Panc1 (cell line): ENCODE data around the gene ABCC8. TPM values are rescaled to one million over a fixed set of nuclear protein-coding genes. Genes with fewer than 3 reads are reported as not detected.

ENCODE experiments used
- ATAC-seq: fragments of 200-7000 bp; cut with Tn5 transposase; 2 replicates; pipeline ENCODE4 v1.9.1; 2020; ENCODE audit warnings: mild to moderate bottlenecking, moderate library complexity
- BruUV-seq: library from RNA; stranded (reverse); fragments of 400-500 nt; replicated peaks from 2 replicates; lab custom pipeline; 2021; lab: Mats Ljungman, UMichigan
- CTCF ChIA-PET: fragments of 300-600 bp; sonication (Branson Sonifier 250); formaldehyde crosslinking; loops from one replicate; lab custom pipeline; 2022; ENCODE audit warnings: antibody characterized with exemption; lab: Charles Lee
- POLR2A ChIA-PET: fragments of 300-600 bp; sonication (Branson Sonifier 250); formaldehyde crosslinking; loops from one replicate; lab custom pipeline; 2022; ENCODE audit warnings: antibody characterized with exemption; lab: Charles Lee
- DNase-seq: peaks from one replicate; pipeline ENCODE4 v3.0.0-alpha.2; 2010; ENCODE audit warnings: low read depth, low spot score
- H3K27ac ChIP-seq: 2 replicates; pipeline ENCODE4 v1.5.1; 2011; ENCODE audit warnings: mild to moderate bottlenecking, low read length, inconsistent platforms
- H3K27me3 ChIP-seq: fragments of 200-500 bp; sonication (Bioruptor generic); 2 replicates; pipeline ENCODE4 v1.6.0; 2014; ENCODE audit warnings: low read length, inconsistent platforms; ENCODE audit not compliant: control insufficient read depth, insufficient read depth
- H3K36me3 ChIP-seq: fragments of 200-500 bp; sonication (Bioruptor generic); 2 replicates; pipeline ENCODE4 v1.5.1; 2014; ENCODE audit warnings: inconsistent platforms, mild to moderate bottlenecking, low read length, moderate library complexity; ENCODE audit not compliant: control insufficient read depth, insufficient read depth
- H3K4me1 ChIP-seq: 2 replicates; pipeline ENCODE4 v1.5.1; 2011; ENCODE audit warnings: inconsistent platforms, mild to moderate bottlenecking, low read length, moderate library complexity; ENCODE audit not compliant: control insufficient read depth, insufficient read depth
- H3K4me3 ChIP-seq, 2 experiments: 2 replicates each; pipeline ENCODE4 v1.5.1; 2011 to 2012; ENCODE audit warnings: low read depth in 2 of 2, low read length in 2 of 2, mild to moderate bottlenecking in 2 of 2, inconsistent platforms in 1 of 2, moderate library complexity in 1 of 2
- H3K9me3 ChIP-seq: fragments of 200-500 bp; sonication (Bioruptor generic); 2 replicates; pipeline ENCODE4 v1.5.1; 2014; ENCODE audit warnings: low read depth, mild to moderate bottlenecking, inconsistent platforms, low read length, moderate library complexity; ENCODE audit not compliant: control insufficient read depth, insufficient read depth
- POLR2AphosphoS5 ChIP-seq: IDR thresholded peaks from 2 replicates; pipeline ENCODE4 v1.6.1; 2012; ENCODE audit warnings: mild to moderate bottlenecking, low read depth, low read length, moderate library complexity
- SIN3A ChIP-seq: IDR thresholded peaks from 2 replicates; pipeline ENCODE4 v1.6.1; 2012; ENCODE audit warnings: low read depth, mild to moderate bottlenecking, low read length, moderate library complexity, borderline replicate concordance; ENCODE audit not compliant: insufficient read depth
- TCF7L2 ChIP-seq: IDR thresholded peaks from 2 replicates; pipeline ENCODE4 v1.6.1; 2011; ENCODE audit warnings: mild to moderate bottlenecking, low read depth, low read length, inconsistent platforms
- in situ Hi-C: cut with HindIII; loops from 2 replicates; pipeline ENCODE4 v1.10.0; 2016; ENCODE audit warnings: low sequenced_read_pairs, low pct_unique_long_range_greater_than_20kb
- intact Hi-C: fragments of 100-400 bp; cut with micrococcal nuclease; formaldehyde crosslinking; loops from one replicate; pipeline ENCODE4 v1.10.0; 2022; ENCODE audit not compliant: unreplicated experiment
- total RNA-seq: library from RNA; stranded (reverse); gene quantifications from one replicate; pipeline ENCODE4 v1.2.1, GENCODE V29; 2021; ENCODE audit not compliant: unreplicated experiment
- TF ChIP-seq, protein P1 (sequence below): fragments of 450-650 bp; IDR thresholded peaks from 2 replicates; pipeline ENCODE4 v1.5.1; 2017; ENCODE audit warnings: mild to moderate bottlenecking
- TF ChIP-seq, protein P2 (sequence below), 2 experiments: IDR thresholded peaks; 2 replicates each; pipeline ENCODE4 v1.6.1; 2011 to 2012; ENCODE audit warnings: low read depth in 2 of 2, control low read depth in 1 of 2, low read length in 1 of 2, mild to moderate bottlenecking in 1 of 2, moderate library complexity in 1 of 2; ENCODE audit not compliant: insufficient read depth in 1 of 2

ABCC8 gene
- total RNA-seq, 1 experiment from 2014 or later: 0.18 TPM

DNA sequence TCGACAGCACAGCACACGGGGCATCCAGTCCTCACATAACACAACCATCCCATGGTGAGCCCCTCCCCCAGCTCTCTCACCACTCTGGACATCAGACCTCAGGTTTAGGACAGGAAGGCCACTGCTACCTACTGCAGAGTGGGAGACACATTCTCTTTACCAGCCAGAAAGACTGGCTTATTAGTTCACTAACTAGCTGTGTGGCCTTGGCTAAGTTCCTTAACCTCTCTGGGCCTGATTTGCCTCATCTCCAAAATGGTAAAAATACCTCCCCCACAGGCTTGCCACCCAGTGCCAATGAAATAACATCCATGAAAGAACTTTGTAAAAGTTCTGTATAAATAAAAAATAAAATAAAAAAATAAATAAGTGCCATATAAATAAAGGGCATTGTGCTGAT is 35.5 kb upstream of the ABCC8 start:
- H3K9me3 ChIP-seq: no peaks in the 10 kb centered on the region
- POLR2A ChIA-PET: no interaction called here
- no peak for TF ChIP-seq SIN3A
- TF ChIP-seq, protein P1, sequence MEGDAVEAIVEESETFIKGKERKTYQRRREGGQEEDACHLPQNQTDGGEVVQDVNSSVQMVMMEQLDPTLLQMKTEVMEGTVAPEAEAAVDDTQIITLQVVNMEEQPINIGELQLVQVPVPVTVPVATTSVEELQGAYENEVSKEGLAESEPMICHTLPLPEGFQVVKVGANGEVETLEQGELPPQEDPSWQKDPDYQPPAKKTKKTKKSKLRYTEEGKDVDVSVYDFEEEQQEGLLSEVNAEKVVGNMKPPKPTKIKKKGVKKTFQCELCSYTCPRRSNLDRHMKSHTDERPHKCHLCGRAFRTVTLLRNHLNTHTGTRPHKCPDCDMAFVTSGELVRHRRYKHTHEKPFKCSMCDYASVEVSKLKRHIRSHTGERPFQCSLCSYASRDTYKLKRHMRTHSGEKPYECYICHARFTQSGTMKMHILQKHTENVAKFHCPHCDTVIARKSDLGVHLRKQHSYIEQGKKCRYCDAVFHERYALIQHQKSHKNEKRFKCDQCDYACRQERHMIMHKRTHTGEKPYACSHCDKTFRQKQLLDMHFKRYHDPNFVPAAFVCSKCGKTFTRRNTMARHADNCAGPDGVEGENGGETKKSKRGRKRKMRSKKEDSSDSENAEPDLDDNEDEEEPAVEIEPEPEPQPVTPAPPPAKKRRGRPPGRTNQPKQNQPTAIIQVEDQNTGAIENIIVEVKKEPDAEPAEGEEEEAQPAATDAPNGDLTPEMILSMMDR: no peak
- no peak for TF ChIP-seq POLR2AphosphoS5
- TF ChIP-seq TCF7L2: no peak
- TF ChIP-seq, protein P2, sequence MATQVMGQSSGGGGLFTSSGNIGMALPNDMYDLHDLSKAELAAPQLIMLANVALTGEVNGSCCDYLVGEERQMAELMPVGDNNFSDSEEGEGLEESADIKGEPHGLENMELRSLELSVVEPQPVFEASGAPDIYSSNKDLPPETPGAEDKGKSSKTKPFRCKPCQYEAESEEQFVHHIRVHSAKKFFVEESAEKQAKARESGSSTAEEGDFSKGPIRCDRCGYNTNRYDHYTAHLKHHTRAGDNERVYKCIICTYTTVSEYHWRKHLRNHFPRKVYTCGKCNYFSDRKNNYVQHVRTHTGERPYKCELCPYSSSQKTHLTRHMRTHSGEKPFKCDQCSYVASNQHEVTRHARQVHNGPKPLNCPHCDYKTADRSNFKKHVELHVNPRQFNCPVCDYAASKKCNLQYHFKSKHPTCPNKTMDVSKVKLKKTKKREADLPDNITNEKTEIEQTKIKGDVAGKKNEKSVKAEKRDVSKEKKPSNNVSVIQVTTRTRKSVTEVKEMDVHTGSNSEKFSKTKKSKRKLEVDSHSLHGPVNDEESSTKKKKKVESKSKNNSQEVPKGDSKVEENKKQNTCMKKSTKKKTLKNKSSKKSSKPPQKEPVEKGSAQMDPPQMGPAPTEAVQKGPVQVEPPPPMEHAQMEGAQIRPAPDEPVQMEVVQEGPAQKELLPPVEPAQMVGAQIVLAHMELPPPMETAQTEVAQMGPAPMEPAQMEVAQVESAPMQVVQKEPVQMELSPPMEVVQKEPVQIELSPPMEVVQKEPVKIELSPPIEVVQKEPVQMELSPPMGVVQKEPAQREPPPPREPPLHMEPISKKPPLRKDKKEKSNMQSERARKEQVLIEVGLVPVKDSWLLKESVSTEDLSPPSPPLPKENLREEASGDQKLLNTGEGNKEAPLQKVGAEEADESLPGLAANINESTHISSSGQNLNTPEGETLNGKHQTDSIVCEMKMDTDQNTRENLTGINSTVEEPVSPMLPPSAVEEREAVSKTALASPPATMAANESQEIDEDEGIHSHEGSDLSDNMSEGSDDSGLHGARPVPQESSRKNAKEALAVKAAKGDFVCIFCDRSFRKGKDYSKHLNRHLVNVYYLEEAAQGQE (IDR thresholded peaks at IDR 0.05; ENCODE audit: insufficient read depth in 1 of 2, low read depth in 2 of 2, low read length in 1 of 2): no peak
- no peaks in the 10 kb centered on the region for H3K36me3 ChIP-seq
- no TSS peak for BruUV-seq
- DNase-seq (no peak), ATAC-seq (no peak)
- CTCF ChIA-PET: no interaction called here
- no peak overlapping the region for H3K4me3 ChIP-seq
- intact Hi-C loops (no loop called here), in situ Hi-C loops (no loop called here)
- H3K4me1 ChIP-seq: no peaks in the 10 kb centered on the region
- H3K27ac ChIP-seq: no peak overlapping the region
- no peaks in the 10 kb centered on the region; the same call in 1 of the 2 replicates for H3K27me3 ChIP-seq

DNA sequence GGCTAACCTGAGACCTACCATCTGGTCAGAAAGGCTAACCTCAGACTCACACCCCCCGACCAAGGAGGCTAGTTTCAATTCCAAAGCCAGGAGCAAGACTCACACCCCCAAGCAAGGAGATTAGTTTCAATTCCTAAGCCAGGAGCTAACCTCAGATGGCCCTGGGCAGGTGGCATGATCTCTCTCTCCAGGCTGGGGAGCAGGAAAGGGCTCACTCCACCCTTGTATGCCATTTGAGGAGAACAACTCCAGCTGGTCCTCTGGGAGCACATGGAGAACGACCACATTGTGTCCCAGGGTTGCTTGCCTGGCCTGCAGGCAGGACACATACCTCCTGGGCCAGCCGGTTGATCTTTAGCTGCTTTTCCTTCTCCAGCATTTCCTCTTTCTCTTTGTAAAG is 34.9 kb upstream of the ABCC8 start:
- CTCF ChIA-PET: no interaction called here

More for the DNA sequence above, 34.9 kb upstream of the ABCC8 start:
- POLR2A ChIA-PET: no interaction called here
- ATAC-seq (no peak), DNase-seq (no peak)
- H3K27me3 ChIP-seq: no peaks in the 10 kb centered on the region; the same call in 1 of the 2 replicates
- TF ChIP-seq POLR2AphosphoS5 (no peak), SIN3A (no peak), TCF7L2 (no peak)
- TF ChIP-seq, protein P2 (IDR thresholded peaks at IDR 0.05; ENCODE audit: insufficient read depth in 1 of 2, low read depth in 2 of 2, low read length in 1 of 2): no peak
- TF ChIP-seq, protein P1: no peak
- BruUV-seq: no TSS peak
- no peaks in the 10 kb centered on the region for H3K9me3 ChIP-seq
- H3K4me1 ChIP-seq: no peaks in the 10 kb centered on the region
- H3K4me3 ChIP-seq: no peak overlapping the region
- H3K27ac ChIP-seq: no peak overlapping the region
- intact Hi-C loops (no loop called here), in situ Hi-C loops (no loop called here)
- H3K36me3 ChIP-seq: no peaks in the 10 kb centered on the region
